Right lobe of liver (tissue), 6 donors: ENCODE data around the gene MCFD2. TPM values are rescaled to one million over a fixed set of nuclear protein-coding genes. Genes with fewer than 3 reads are reported as not detected.

Experiments
- ATAC-seq, 4 donors: fragments of 200-7000 bp; cut with Tn5 transposase; one replicate each; pipeline ENCODE4 v1.9.1; 2020; ENCODE audit warnings: mild to moderate bottlenecking in 4 of 4, moderate library complexity in 4 of 4
- DNase-seq, 3 donors: peaks; one replicate each; pipeline ENCODE4 v3.0.0-alpha.2; 2020
- H3K27ac ChIP-seq, 3 donors: fragments of 200-600 bp; one replicate each; pipeline ENCODE4 v1.8.0; 2022
- H3K27me3 ChIP-seq, 2 donors: fragments of 200-600 bp; one replicate each; pipeline ENCODE4 v1.8.0; 2022
- H3K36me3 ChIP-seq, 4 donors: fragments of 200-600 bp; sonication (generic) in 1 of 4; one replicate each; pipeline versions ENCODE4 v1.5.1 to v1.8.0; 2017 to 2022; ENCODE audit warnings: control low read depth in 1 of 4
- H3K4me1 ChIP-seq, 4 donors: fragments of 200-600 bp; sonication (generic) in 1 of 4; one replicate each; pipeline versions ENCODE4 v1.5.1 to v1.8.0; 2017 to 2022; ENCODE audit warnings: control low read depth in 1 of 4
- H3K4me3 ChIP-seq, 3 donors: fragments of 200-600 bp; one replicate each; pipeline ENCODE4 v1.8.0; 2022
- H3K9me3 ChIP-seq, 4 donors: fragments of 200-600 bp; sonication (generic) in 1 of 4; one replicate each; pipeline versions ENCODE4 v1.5.1 to v1.8.0; 2017 to 2022; ENCODE audit warnings: control low read depth in 1 of 4
- POLR2A ChIP-seq: fragments of 450-650 bp; IDR thresholded peaks from one replicate; pipeline ENCODE4 v1.6.1; 2017; ENCODE audit warnings: antibody characterized with exemption, mild to moderate bottlenecking
- WGBS: methylation state at CpG from one replicate; pipeline ENCODE4 v1.1.6; 2018; ENCODE audit warnings: low coverage, low lambda C conversion rate; ENCODE audit not compliant: insufficient coverage; ENCODE audit errors: missing lambda C conversion rate; 5-methylcytosine and 5-hydroxymethylcytosine counted together
- intact Hi-C, 2 donors: fragments of 100-400 bp; cut with DNase I; formaldehyde crosslinking; loops; one replicate each; pipeline versions ENCODE4 v1.11.2 to v1.14.1; 2022
- total RNA-seq, 6 experiments: library from RNA; depleted of rRNA in 2 of 6; stranded (reverse); fragments of >200 nt in 2 of 6; fragmentation: NEBNext Ultra II Directional in 3 of 6; extraction: Animal tissue kit (Norgen Biotek cat#: 25700) in 3 of 6; gene quantifications; one replicate each; pipeline versions ENCODE4 v1.1.0 to v1.2.4, GENCODE V29; 2016 to 2023
- TF ChIP-seq, protein P1 (sequence below), 4 donors: fragments of 200-600 bp in 3 of 4; fragments of 450-650 bp in 1 of 4; IDR thresholded peaks; one replicate each; pipeline versions ENCODE4 v1.5.1 to v1.8.0; 2016 to 2022; ENCODE audit warnings: antibody characterized with exemption in 4 of 4, mild to moderate bottlenecking in 2 of 4
- donor health status: DM: no; HTN: yes; CAD: no.
- donor health status: DM: no; HTN: no; CAD: no.
- donor health status: DM: no; HTN: no; CAD: no.
- donor health status: DM: no; HTN: yes; CAD: no.
- donor health status: DM: no; HTN: yes; CAD: no.

The MCFD2 gene
- total RNA-seq, 6 experiments from 2014 or later: 85.0 to 147 (median 99.2) TPM

DNA sequence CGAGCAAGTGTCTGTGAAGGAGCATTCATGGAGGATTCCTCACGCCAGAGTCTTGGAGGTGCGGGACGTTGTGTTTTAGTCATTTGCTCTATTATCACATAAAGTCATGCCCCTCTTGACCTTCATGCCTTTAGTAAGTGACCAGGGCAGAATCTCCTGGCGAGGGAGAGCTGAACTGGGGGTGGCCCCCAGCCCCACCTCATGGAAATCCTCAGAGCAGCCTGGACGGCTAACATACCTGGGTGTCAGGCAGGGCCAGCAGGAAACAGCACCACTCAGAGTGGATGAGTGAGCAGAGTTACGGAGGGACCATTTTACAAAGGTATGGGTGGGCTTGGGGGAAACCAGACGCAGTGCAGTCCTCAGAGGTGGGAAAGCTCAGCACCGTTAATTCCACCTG, 56.1 kb downstream of the MCFD2 start:
- Histone ChIP-seq H3K9me3 (no peaks in the 10 kb centered on the region), H3K27me3 (no peaks in the 10 kb centered on the region), H3K4me1 (no peaks in the 10 kb centered on the region), H3K27ac (no peak overlapping the region), H3K36me3 (no peaks in the 10 kb centered on the region), H3K4me3 (no peak overlapping the region)
- TF ChIP-seq POLR2A: no peak
- TF ChIP-seq, protein P1, sequence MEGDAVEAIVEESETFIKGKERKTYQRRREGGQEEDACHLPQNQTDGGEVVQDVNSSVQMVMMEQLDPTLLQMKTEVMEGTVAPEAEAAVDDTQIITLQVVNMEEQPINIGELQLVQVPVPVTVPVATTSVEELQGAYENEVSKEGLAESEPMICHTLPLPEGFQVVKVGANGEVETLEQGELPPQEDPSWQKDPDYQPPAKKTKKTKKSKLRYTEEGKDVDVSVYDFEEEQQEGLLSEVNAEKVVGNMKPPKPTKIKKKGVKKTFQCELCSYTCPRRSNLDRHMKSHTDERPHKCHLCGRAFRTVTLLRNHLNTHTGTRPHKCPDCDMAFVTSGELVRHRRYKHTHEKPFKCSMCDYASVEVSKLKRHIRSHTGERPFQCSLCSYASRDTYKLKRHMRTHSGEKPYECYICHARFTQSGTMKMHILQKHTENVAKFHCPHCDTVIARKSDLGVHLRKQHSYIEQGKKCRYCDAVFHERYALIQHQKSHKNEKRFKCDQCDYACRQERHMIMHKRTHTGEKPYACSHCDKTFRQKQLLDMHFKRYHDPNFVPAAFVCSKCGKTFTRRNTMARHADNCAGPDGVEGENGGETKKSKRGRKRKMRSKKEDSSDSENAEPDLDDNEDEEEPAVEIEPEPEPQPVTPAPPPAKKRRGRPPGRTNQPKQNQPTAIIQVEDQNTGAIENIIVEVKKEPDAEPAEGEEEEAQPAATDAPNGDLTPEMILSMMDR (IDR thresholded peaks at IDR 0.05): no peak
- intact Hi-C loops: no loop called here
- ATAC-seq (no peak), DNase-seq (no peak)
- WGBS: 83% methylated on average over 2 of the region's 9 CpGs

DNA sequence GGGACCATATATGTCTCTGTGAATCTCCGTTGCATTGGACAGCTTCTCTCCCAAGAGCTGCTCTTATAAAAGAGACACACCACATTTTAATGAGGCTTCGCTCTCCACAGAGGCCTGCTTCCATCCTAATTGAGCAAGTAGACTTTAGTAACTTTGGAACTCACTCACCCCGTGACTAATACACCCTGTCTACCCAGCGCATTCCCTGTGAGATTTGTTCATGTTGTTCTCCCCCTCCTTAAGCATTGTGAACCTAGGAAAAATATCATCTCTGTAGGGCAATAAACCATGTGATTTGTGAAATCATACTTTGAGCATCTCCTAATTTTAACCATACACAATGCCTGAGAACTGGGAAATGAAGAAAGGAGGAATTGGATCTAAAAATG, 56.9 kb downstream of the MCFD2 start:
- Histone ChIP-seq H3K9me3 (no peaks in the 10 kb centered on the region), H3K27ac (no peak overlapping the region), H3K27me3 (no peaks in the 10 kb centered on the region), H3K4me1 (no peaks in the 10 kb centered on the region), H3K4me3 (no peak overlapping the region), H3K36me3 (no peaks in the 10 kb centered on the region)
- intact Hi-C loops: no loop called here
- DNase-seq (no peak), ATAC-seq (no peak)
- WGBS: 86% methylated on average over 2 of the region's 4 CpGs
- no peak for TF ChIP-seq POLR2A
- TF ChIP-seq, protein P1 (IDR thresholded peaks at IDR 0.05): no peak

DNA sequence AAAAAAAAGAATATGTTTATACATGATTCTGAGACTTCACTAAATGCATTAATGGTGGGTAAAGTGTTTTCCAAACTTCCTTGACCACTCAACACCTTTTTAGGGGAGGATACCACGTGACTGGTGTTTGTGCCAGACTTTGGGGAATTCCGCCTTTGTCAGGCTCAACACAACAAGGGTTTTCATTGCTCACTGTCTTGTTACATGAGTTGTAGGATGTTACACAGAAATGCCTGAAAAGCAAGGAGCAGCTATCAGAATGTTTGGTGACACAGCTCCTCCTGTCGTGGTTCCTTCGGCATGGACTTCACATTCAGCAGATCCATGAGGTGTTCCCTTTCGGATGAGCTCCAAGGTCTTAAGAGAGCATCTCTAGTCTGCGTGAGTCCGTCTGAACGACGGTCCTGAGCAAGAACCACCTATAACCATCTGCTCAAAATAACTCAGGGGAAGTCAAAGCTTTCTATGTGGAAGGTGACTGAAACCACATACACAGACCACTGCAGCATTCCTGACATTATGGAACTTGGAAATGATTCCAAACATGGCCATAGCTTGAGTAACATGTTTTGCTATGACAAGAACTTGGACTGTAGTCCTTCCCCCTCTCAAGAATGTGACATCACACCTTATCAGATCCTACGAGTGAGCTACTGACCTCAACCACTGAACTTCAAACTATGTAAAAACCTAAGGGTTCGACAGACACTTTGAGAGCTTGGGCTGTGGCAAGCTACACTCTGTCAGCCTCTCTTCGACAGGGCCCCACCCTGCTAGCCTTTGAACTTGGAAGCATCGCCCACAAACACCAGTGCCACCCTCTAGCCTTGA, 57.5 kb downstream of the MCFD2 start:
- no peaks in the 10 kb centered on the region for H3K4me1 ChIP-seq
- TF ChIP-seq POLR2A: no peak
- TF ChIP-seq, protein P1 (IDR thresholded peaks at IDR 0.05): no peak
- no peak for DNase-seq
- H3K27me3 ChIP-seq: no peaks in the 10 kb centered on the region
- intact Hi-C loops: no loop called here
- H3K4me3 ChIP-seq: no peak overlapping the region
- 73% methylated on average over 7 of the region's 13 CpGs for WGBS
- no peaks in the 10 kb centered on the region for H3K36me3 ChIP-seq
- ATAC-seq: no peak
- no peak overlapping the region for H3K27ac ChIP-seq
- no peaks in the 10 kb centered on the region for H3K9me3 ChIP-seq

DNA sequence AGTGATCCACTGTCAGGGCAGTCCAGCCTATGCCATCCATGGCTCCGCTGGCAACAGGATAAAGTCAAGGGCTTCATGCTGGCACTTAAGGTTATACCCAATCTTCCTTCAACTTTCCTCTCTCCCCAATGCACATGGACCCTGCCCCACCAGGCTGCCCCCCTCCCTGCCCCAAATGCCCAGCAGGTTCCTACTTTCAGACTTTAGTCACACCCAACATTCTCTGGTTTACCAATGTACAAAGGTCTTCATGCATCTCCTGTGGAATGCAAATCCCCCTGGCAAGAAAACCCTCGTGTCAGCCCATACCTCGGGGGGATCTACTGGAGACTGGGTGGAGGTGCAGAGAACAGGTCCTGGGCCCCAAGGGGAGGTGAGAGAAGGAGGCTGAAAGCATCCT, 59.3 kb downstream of the MCFD2 start:
- ATAC-seq: no peak
- intact Hi-C loops: no loop called here
- H3K9me3 ChIP-seq: no peaks in the 10 kb centered on the region
- DNase-seq: no peak
- WGBS: 100% methylated on average over 1 of the region's 3 CpGs
- no peaks in the 10 kb centered on the region for H3K4me1 ChIP-seq
- H3K27me3 ChIP-seq: no peaks in the 10 kb centered on the region
- H3K36me3 ChIP-seq: no peaks in the 10 kb centered on the region
- H3K27ac ChIP-seq: peak overlapping the region in 1 of 3 donors; percentile 26
- no peak overlapping the region for H3K4me3 ChIP-seq
- TF ChIP-seq POLR2A: no peak
- TF ChIP-seq, protein P1 (IDR thresholded peaks at IDR 0.05): no peak
